Stimulated activated naive B cell treated with anti-CD40 and anti-IgM and Interleukin-4, amounts not matched to agents 10 μg/mL and 1 μg/mL and 100 μg/mL, for 72 hours (primary cell): ENCODE measurements around the gene LCN15.
"Not testable (repeated sequence)": the region's sequence is repeated elsewhere in the genome, so short reads cannot be mapped to it uniquely, and the experiment has no call there.

Experiments
- ATAC-seq, 2 donors: fragments of 150-1000 bp; cut with Tn5 transposase; replicated peaks; 2 replicates each; pipeline ENCODE4 v1.10.0; 2021; ENCODE audit warnings: moderate library complexity in 1 of 2
- DNase-seq: peaks from one replicate; pipeline ENCODE4 v3.0.0; 2021
- H3K27ac Mint-ChIP-seq: one replicate; pipeline ENCODE4 v1.8.0; 2022; ENCODE audit warnings: mild to moderate bottlenecking, mixed read lengths
- H3K27me3 Mint-ChIP-seq, 2 donors: one replicate each; pipeline ENCODE4 v1.8.0; 2022; ENCODE audit warnings: mixed read lengths in 2 of 2
- H3K36me3 Mint-ChIP-seq, 2 donors: one replicate each; pipeline ENCODE4 v1.8.0; 2022; ENCODE audit warnings: mixed read lengths in 2 of 2, mild to moderate bottlenecking in 1 of 2
- H3K4me1 Mint-ChIP-seq, 2 donors: one replicate each; pipeline ENCODE4 v1.8.0; 2022; ENCODE audit warnings: mixed read lengths in 2 of 2, mild to moderate bottlenecking in 1 of 2
- H3K4me3 Mint-ChIP-seq, 2 donors: one replicate each; pipeline ENCODE4 v1.8.0; 2022; ENCODE audit warnings: mild to moderate bottlenecking in 2 of 2, mixed read lengths in 2 of 2, moderate library complexity in 1 of 2
- H3K9me3 Mint-ChIP-seq, 2 donors: one replicate each; pipeline ENCODE4 v1.8.0; 2022; ENCODE audit warnings: mixed read lengths in 2 of 2, mild to moderate bottlenecking in 1 of 2

The LCN15 gene

GRCh38 chr9:136789523-136789937 is 25.2 kb upstream of the LCN15 start:
- no peaks in the 10 kb centered on the region for H3K9me3 Mint-ChIP-seq
- H3K27ac Mint-ChIP-seq = no peak overlapping the region
- no peak for DNase-seq
- ATAC-seq = no peak
- H3K4me1 Mint-ChIP-seq = peaks cover 19 to 31% of the 10 kb centered on the region in 2 donors
- H3K27me3 Mint-ChIP-seq = no peaks in the 10 kb centered on the region
- peaks cover 0 to 11% of the 10 kb centered on the region in 2 donors for H3K36me3 Mint-ChIP-seq
- H3K4me3 Mint-ChIP-seq = no peak overlapping the region

GRCh38 chr9:136788644-136789522 is 24.6 kb upstream of the LCN15 start:
- Mint-ChIP-seq H3K4me1 (peaks cover 22 to 37% of the 10 kb centered on the region in 2 donors), H3K27ac (peak overlapping the region; percentile 25)
- H3K9me3 Mint-ChIP-seq, H3K27me3 Mint-ChIP-seq, H3K36me3 Mint-ChIP-seq, H3K4me3 Mint-ChIP-seq, ATAC-seq, DNase-seq: not testable (repeated sequence)

- Mint-ChIP-seq H3K27me3 (no peaks in the 10 kb centered on the region), H3K27ac (no peak overlapping the region), H3K4me1 (peaks cover 24 to 40% of the 10 kb centered on the region in 2 donors), H3K4me3 (peak overlapping the region in 1 of 2 donors; percentile 20), H3K9me3 (no peaks in the 10 kb centered on the region), H3K36me3 (no peaks in the 10 kb centered on the region)
- DNase-seq (peak; percentile 60), ATAC-seq (no peak)
These were observed 23.5 kb upstream of the LCN15 start for GRCh38 chr9:136787690-136788400.

GRCh38 chr9:136786983-136787382 is 22.7 kb upstream of the LCN15 start:
- not testable (repeated sequence) for H3K9me3 Mint-ChIP-seq, H3K27ac Mint-ChIP-seq, DNase-seq, H3K27me3 Mint-ChIP-seq, ATAC-seq, H3K36me3 Mint-ChIP-seq, H3K4me3 Mint-ChIP-seq
- peaks cover 20 to 31% of the 10 kb centered on the region in 2 donors for H3K4me1 Mint-ChIP-seq

GRCh38 chr9:136786451-136786850 is 22.1 kb upstream of the LCN15 start:
- H3K36me3 Mint-ChIP-seq = no peaks in the 10 kb centered on the region
- DNase-seq = no peak
- H3K9me3 Mint-ChIP-seq = no peaks in the 10 kb centered on the region
- no peak overlapping the region for H3K4me3 Mint-ChIP-seq
- H3K27ac Mint-ChIP-seq = no peak overlapping the region
- no peaks in the 10 kb centered on the region for H3K27me3 Mint-ChIP-seq
- ATAC-seq = no peak
- H3K4me1 Mint-ChIP-seq = peaks cover 19 to 28% of the 10 kb centered on the region in 2 donors

GRCh38 chr9:136785565-136786355 is 21.4 kb upstream of the LCN15 start:
- peak overlapping the region; percentile 56 for H3K27ac Mint-ChIP-seq
- not testable (repeated sequence) for H3K27me3 Mint-ChIP-seq, H3K36me3 Mint-ChIP-seq, H3K9me3 Mint-ChIP-seq, ATAC-seq, H3K4me3 Mint-ChIP-seq, DNase-seq
- H3K4me1 Mint-ChIP-seq = peaks cover 19 to 28% of the 10 kb centered on the region in 2 donors

- peaks cover 0 to 6% of the 10 kb centered on the region in 2 donors for H3K27me3 Mint-ChIP-seq
- H3K4me3 Mint-ChIP-seq = no peak overlapping the region
- H3K4me1 Mint-ChIP-seq = peaks cover 19 to 28% of the 10 kb centered on the region in 2 donors
- DNase-seq (no peak), ATAC-seq (peak; percentile 74 to 78)
- H3K9me3 Mint-ChIP-seq = no peaks in the 10 kb centered on the region
- H3K27ac Mint-ChIP-seq = peak overlapping the region; percentile 75
- H3K36me3 Mint-ChIP-seq = no peaks in the 10 kb centered on the region
These were observed 20.7 kb upstream of the LCN15 start for GRCh38 chr9:136784997-136785361.

GRCh38 chr9:136784249-136784996 is 20.1 kb upstream of the LCN15 start:
- DNase-seq = no peak
- H3K27me3 Mint-ChIP-seq = peaks cover 0 to 6% of the 10 kb centered on the region in 2 donors
- H3K4me3 Mint-ChIP-seq = peak overlapping the region in 1 of 2 donors; percentile 17

GRCh38 chr9:136782452-136782851 is 18.1 kb upstream of the LCN15 start:
- Mint-ChIP-seq H3K27me3 (peaks cover 18 to 25% of the 10 kb centered on the region in 2 donors), H3K9me3 (no peaks in the 10 kb centered on the region), H3K36me3 (no peaks in the 10 kb centered on the region), H3K4me1 (peaks cover 11 to 19% of the 10 kb centered on the region in 2 donors), H3K27ac (no peak overlapping the region), H3K4me3 (no peak overlapping the region)
- no peak for ATAC-seq
- DNase-seq = no peak

More at GRCh38 chr9:136784249-136784996, 20.1 kb upstream of the LCN15 start:
- Mint-ChIP-seq H3K9me3 (no peaks in the 10 kb centered on the region), H3K27ac (peak overlapping the region; percentile 75), H3K4me1 (peaks cover 19 to 28% of the 10 kb centered on the region in 2 donors), H3K36me3 (no peaks in the 10 kb centered on the region)
- peak; percentile 43 to 58 for ATAC-seq

- H3K27me3 Mint-ChIP-seq = peaks cover 21 to 31% of the 10 kb centered on the region in 2 donors
- ATAC-seq (no peak), DNase-seq (no peak)
- H3K36me3 Mint-ChIP-seq = no peaks in the 10 kb centered on the region
- no peak overlapping the region for H3K4me3 Mint-ChIP-seq
- no peak overlapping the region for H3K27ac Mint-ChIP-seq
- H3K4me1 Mint-ChIP-seq = peaks cover 8 to 12% of the 10 kb centered on the region in 2 donors
- H3K9me3 Mint-ChIP-seq = no peaks in the 10 kb centered on the region
These were observed 15.5 kb upstream of the LCN15 start for GRCh38 chr9:136779808-136780207.

- peaks cover 6 to 7% of the 10 kb centered on the region in 2 donors for H3K4me1 Mint-ChIP-seq
- ATAC-seq = no peak
- H3K27me3 Mint-ChIP-seq = peaks cover 21 to 31% of the 10 kb centered on the region in 2 donors
- no peak overlapping the region for H3K27ac Mint-ChIP-seq
- H3K36me3 Mint-ChIP-seq = peaks cover 0 to 9% of the 10 kb centered on the region in 2 donors
- H3K4me3 Mint-ChIP-seq = no peak overlapping the region
- DNase-seq = no peak
- H3K9me3 Mint-ChIP-seq = peaks cover 7% of the 10 kb centered on the region in 2 donors
These were observed 13.0 kb upstream of the LCN15 start for GRCh38 chr9:136777359-136777758.

- Mint-ChIP-seq H3K36me3 (peaks cover 0 to 9% of the 10 kb centered on the region in 2 donors), H3K27me3 (peaks cover 21 to 31% of the 10 kb centered on the region in 2 donors), H3K4me1 (peaks cover 6 to 7% of the 10 kb centered on the region in 2 donors), H3K27ac (no peak overlapping the region), H3K4me3 (no peak overlapping the region), H3K9me3 (peaks cover 7% of the 10 kb centered on the region in 2 donors)
- no peak for ATAC-seq
- DNase-seq = no peak
These were observed 12.6 kb upstream of the LCN15 start for GRCh38 chr9:136776947-136777346.

GRCh38 chr9:136775191-136775590 is 10.9 kb upstream of the LCN15 start:
- Mint-ChIP-seq H3K27ac (no peak overlapping the region), H3K4me3 (no peak overlapping the region), H3K27me3 (peaks cover 25 to 28% of the 10 kb centered on the region in 2 donors), H3K9me3 (peaks cover 7% of the 10 kb centered on the region in 2 donors), H3K4me1 (peaks cover 7% of the 10 kb centered on the region in 2 donors), H3K36me3 (peaks cover 0 to 9% of the 10 kb centered on the region in 2 donors)
- DNase-seq (no peak), ATAC-seq (no peak)
